Tibial artery (tissue), 4 donors: ENCODE measurements around the gene ZNF320.
"Not testable (repeated sequence)": the region's sequence is repeated elsewhere in the genome, so short reads cannot be mapped to it uniquely, and the experiment has no call there.

ENCODE experiments used
- DNase-seq, 2 donors: peaks; one replicate each; pipeline ENCODE4 v3.0.0-alpha.2; 2019
- H3K27ac ChIP-seq, 2 donors: fragments of 200-600 bp; sonication (generic) in 1 of 2; 1 replicate in 1 of 2; 2 replicates in 1 of 2; pipeline ENCODE4 v1.5.1; 2018 to 2019; ENCODE audit warnings: mild to moderate bottlenecking in 1 of 2
- H3K27me3 ChIP-seq, 2 donors: fragments of 200-600 bp; sonication (generic) in 1 of 2; one replicate each; pipeline versions ENCODE4 v1.5.1 to v1.6.0; 2016 to 2019
- H3K36me3 ChIP-seq, 3 donors: fragments of 200-600 bp; sonication (generic) in 2 of 3; one replicate each; pipeline ENCODE4 v1.5.1; 2016 to 2019; ENCODE audit warnings: mild to moderate bottlenecking in 2 of 3
- H3K4me1 ChIP-seq, 4 donors: fragments of 200-600 bp; sonication (generic) in 2 of 4; 1 replicate in 3 of 4; 2 replicates in 1 of 4; pipeline ENCODE4 v1.5.1; 2016 to 2019
- H3K4me3 ChIP-seq, 2 donors: fragments of 200-600 bp; sonication (generic) in 1 of 2; 1 replicate in 1 of 2; 2 replicates in 1 of 2; pipeline ENCODE4 v1.5.1; 2018 to 2019; ENCODE audit warnings: mild to moderate bottlenecking in 2 of 2
- H3K9me3 ChIP-seq, 3 donors: fragments of 200-600 bp; sonication (generic) in 1 of 3; one replicate each; pipeline ENCODE4 v1.5.1; 2016 to 2019
- CTCF ChIP-seq, 2 experiments: fragments of 200-600 bp in 1 of 2; fragments of 450-650 bp in 1 of 2; IDR thresholded peaks; one replicate each; pipeline ENCODE4 v1.5.1; 2017 to 2019; ENCODE audit warnings: antibody characterized with exemption in 2 of 2, mild to moderate bottlenecking in 1 of 2, moderate library complexity in 1 of 2
- intact Hi-C: fragments of 100-400 bp; cut with DNase I; formaldehyde crosslinking; loops from one replicate; pipeline ENCODE4 v1.15.0; 2023; ENCODE audit warnings: low total_unique reads

The ZNF320 gene

DNA sequence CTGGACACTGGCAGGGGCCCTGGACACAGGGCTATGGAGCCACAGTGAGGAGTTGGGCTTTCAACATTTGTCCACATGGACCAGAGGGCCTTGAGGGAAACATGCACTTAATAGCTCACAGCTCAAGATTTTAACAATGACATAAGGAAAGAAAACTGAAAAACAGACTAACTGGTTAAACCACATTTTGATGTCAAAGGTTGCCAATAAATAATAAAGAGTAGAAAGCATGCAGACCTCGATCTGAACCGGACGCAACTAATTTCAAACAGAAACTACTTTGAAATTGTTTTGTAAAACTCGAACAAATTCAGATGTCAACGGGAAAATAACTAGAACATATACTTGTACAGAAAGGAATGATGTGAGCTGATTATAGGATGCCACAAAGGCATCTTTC lies 41.3 kb upstream of the ZNF320 start:
- TF ChIP-seq CTCF (IDR thresholded peaks at IDR 0.05): no peak
- no peak for DNase-seq
- peaks cover 0 to 20% (median 9%) of the 10 kb centered on the region in 4 donors for H3K4me1 ChIP-seq
- H3K27ac ChIP-seq: no peak overlapping the region
- H3K9me3 ChIP-seq: no peaks in the 10 kb centered on the region
- no peaks in the 10 kb centered on the region for H3K27me3 ChIP-seq
- H3K4me3 ChIP-seq: no peak overlapping the region
- intact Hi-C loops: no loop called here
- H3K36me3 ChIP-seq: peaks cover 0 to 16% (median 13%) of the 10 kb centered on the region in 3 donors

GRCh38 chr19:52936954-52937325 lies 39.5 kb upstream of the ZNF320 start:
- Histone ChIP-seq H3K27ac (no peak overlapping the region), H3K4me1 (peaks cover 0 to 11% (median 5%) of the 10 kb centered on the region in 4 donors), H3K36me3 (peaks cover 0 to 17% (median 16%) of the 10 kb centered on the region in 3 donors), H3K27me3 (no peaks in the 10 kb centered on the region), H3K9me3 (no peaks in the 10 kb centered on the region), H3K4me3 (no peak overlapping the region)
- intact Hi-C loops: no loop called here
- DNase-seq: peak in 1 of 2 donors; percentile 0
- TF ChIP-seq CTCF (IDR thresholded peaks at IDR 0.05): no peak

- H3K27ac ChIP-seq: no peak overlapping the region
- H3K9me3 ChIP-seq: no peaks in the 10 kb centered on the region
- peak in 1 of 2 donors; percentile 10 for DNase-seq
- TF ChIP-seq CTCF (IDR thresholded peaks at IDR 0.05): no peak
- H3K4me1 ChIP-seq: peaks cover 0 to 8% (median 3%) of the 10 kb centered on the region in 4 donors
- H3K27me3 ChIP-seq: no peaks in the 10 kb centered on the region
- H3K36me3 ChIP-seq: peaks cover 0 to 21% (median 16%) of the 10 kb centered on the region in 3 donors
- no peak overlapping the region for H3K4me3 ChIP-seq
- intact Hi-C loops: no loop called here
Measured at GRCh38 chr19:52936151-52936953, 38.9 kb upstream of the ZNF320 start.

DNA sequence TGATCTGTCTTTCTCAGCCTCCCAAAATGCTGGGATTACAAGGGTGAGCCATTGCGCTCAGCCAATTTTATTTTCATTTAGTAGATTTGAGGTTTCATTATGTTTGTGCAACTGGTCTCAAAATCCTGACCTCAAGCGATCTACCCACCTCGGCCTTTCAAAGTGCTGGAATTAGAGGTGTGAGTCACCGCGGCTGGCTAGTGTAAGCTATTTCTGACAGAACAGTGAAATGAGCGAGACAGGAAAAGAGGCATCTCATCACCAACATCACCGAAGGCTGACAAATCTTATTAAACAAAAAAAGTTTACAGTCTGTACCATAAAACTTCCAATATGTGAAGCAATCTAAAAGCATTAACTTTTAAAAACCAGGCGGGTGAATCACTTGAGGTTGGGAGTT lies 38.0 kb upstream of the ZNF320 start:
- intact Hi-C loops: no loop called here

DNA sequence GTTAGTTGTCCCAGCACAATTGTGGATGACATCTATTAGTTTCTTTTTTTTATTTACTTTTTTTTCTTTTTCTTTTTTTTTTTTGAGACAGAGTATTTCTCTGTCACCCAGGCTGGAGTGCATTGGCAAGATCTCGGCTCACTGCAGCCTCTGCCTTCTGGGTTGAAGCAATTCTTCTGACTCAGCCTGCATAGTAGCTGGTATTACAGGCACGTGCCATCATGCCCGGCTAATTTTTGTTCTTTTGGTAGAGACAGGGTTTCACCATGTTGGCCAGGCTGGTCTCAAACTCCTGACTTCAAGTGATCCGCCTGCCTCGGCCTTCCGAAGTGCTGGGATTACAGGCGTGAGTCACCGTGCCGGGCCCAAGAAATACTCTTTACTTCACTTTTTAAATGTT lies 27.2 kb upstream of the ZNF320 start:
- peak in 1 of 2 donors; percentile 44 for DNase-seq

More for the DNA sequence above, 38.0 kb upstream of the ZNF320 start:
- H3K27me3 ChIP-seq: no peaks in the 10 kb centered on the region
- H3K9me3 ChIP-seq: no peaks in the 10 kb centered on the region
- peaks cover 0 to 21% (median 16%) of the 10 kb centered on the region in 3 donors for H3K36me3 ChIP-seq
- no peak overlapping the region for H3K27ac ChIP-seq
- no peak overlapping the region for H3K4me3 ChIP-seq
- peaks cover 0 to 6% (median 0%) of the 10 kb centered on the region in 4 donors for H3K4me1 ChIP-seq
- DNase-seq: no peak
- TF ChIP-seq CTCF (IDR thresholded peaks at IDR 0.05): no peak

More for the DNA sequence above, 27.2 kb upstream of the ZNF320 start:
- H3K4me3 ChIP-seq, intact Hi-C loops, H3K27me3 ChIP-seq, H3K9me3 ChIP-seq: not testable (repeated sequence)
- Histone ChIP-seq H3K27ac (peak overlapping the region in 1 of 2 donors; percentile 86), H3K4me1 (peaks cover 0 to 20% (median 9%) of the 10 kb centered on the region in 4 donors), H3K36me3 (peaks cover 16 to 22% (median 17%) of the 10 kb centered on the region in 3 donors)
